Sciatic nerve (tissue), 2 donors: ENCODE results near the gene RAB6D. TPM values are rescaled to one million over a fixed set of nuclear protein-coding genes. Genes with fewer than 3 reads are reported as not detected.
"Not testable (repeated sequence)": the region's sequence is repeated elsewhere in the genome, so short reads cannot be mapped to it uniquely, and the experiment has no call there.

Experiments
- ATAC-seq: fragments of 200-7000 bp; cut with Tn5 transposase; one replicate; pipeline ENCODE4 v1.9.1; 2020; ENCODE audit warnings: mild to moderate bottlenecking, moderate library complexity
- DNase-seq: peaks from one replicate; pipeline ENCODE4 v3.0.0-alpha.2; 2020; ENCODE audit warnings: low spot score
- intact Hi-C: fragments of 100-400 bp; cut with DNase I; formaldehyde crosslinking; loops from one replicate; pipeline ENCODE4 v1.14.2; 2022
- total RNA-seq: library from RNA; stranded (reverse); fragmentation: NEBNext Ultra II Directional; extraction: Animal tissue kit (Norgen Biotek cat#: 25700); gene quantifications from one replicate; pipeline ENCODE4 v1.2.1, GENCODE V29; 2021
- donor health status: DM: no; HTN: no; CAD: no.
- donor health status: DM: no; HTN: no; CAD: no.

Gene RAB6D
- not detected for total RNA-seq

- intact Hi-C loops, ATAC-seq, DNase-seq: not testable (repeated sequence)
Observed at GRCh38 chr2:131363703-131364186, at the start of gene RAB6D. Gene RAB6D, minus strand, starts transcription at chr2:131364168. Its CDS starts 448 bp downstream, at chr2:131363720.

GRCh38 chr2:131413148-131413747 is 49.3 kb upstream of the RAB6D start:
- DNase-seq, result no peak
- intact Hi-C loops, result no loop called here
- peak; percentile 69 for ATAC-seq

GRCh38 chr2:131410173-131410572 is 46.2 kb upstream of the RAB6D start:
- intact Hi-C loops, result no loop called here

GRCh38 chr2:131408778-131409177 is 44.8 kb upstream of the RAB6D start:
- no peak for DNase-seq
- ATAC-seq, result no peak
- intact Hi-C loops, result no loop called here

More at GRCh38 chr2:131410173-131410572, 46.2 kb upstream of the RAB6D start:
- ATAC-seq (no peak), DNase-seq (no peak)

GRCh38 chr2:131408207-131408606 is 44.2 kb upstream of the RAB6D start:
- intact Hi-C loops, result no loop called here
- no peak for DNase-seq

GRCh38 chr2:131404753-131405152 is 40.8 kb upstream of the RAB6D start:
- intact Hi-C loops, result no loop called here
- no peak for DNase-seq
- no peak for ATAC-seq

More at GRCh38 chr2:131408207-131408606, 44.2 kb upstream of the RAB6D start:
- no peak for ATAC-seq

- intact Hi-C loops, result no loop called here
- DNase-seq (no peak), ATAC-seq (no peak)
Observed at GRCh38 chr2:131402320-131403039, 38.5 kb upstream of the RAB6D start.

GRCh38 chr2:131400849-131401248 is 36.9 kb upstream of the RAB6D start:
- ATAC-seq (no peak), DNase-seq (no peak)
- intact Hi-C loops, result no loop called here

GRCh38 chr2:131400441-131400840 is 36.5 kb upstream of the RAB6D start:
- intact Hi-C loops, DNase-seq, ATAC-seq: not testable (repeated sequence)

- ATAC-seq, DNase-seq, intact Hi-C loops: not testable (repeated sequence)
Observed at GRCh38 chr2:131396209-131396608, 32.2 kb upstream of the RAB6D start.

- peak; percentile 11 for ATAC-seq
- intact Hi-C loops, DNase-seq: not testable (repeated sequence)
Observed at GRCh38 chr2:131395024-131395645, 31.2 kb upstream of the RAB6D start.

- intact Hi-C loops, result no loop called here
- ATAC-seq, result peak; percentile 62
- no peak for DNase-seq
Observed at GRCh38 chr2:131394147-131394931, 30.4 kb upstream of the RAB6D start.

- ATAC-seq, intact Hi-C loops, DNase-seq: not testable (repeated sequence)
Observed at GRCh38 chr2:131391953-131392352, 28.0 kb upstream of the RAB6D start.

- ATAC-seq, intact Hi-C loops: not testable (repeated sequence)
Observed at GRCh38 chr2:131391471-131391870, 27.5 kb upstream of the RAB6D start.

GRCh38 chr2:131390495-131391130 is 26.6 kb upstream of the RAB6D start:
- DNase-seq, intact Hi-C loops, ATAC-seq: not testable (repeated sequence)

More at GRCh38 chr2:131391471-131391870, 27.5 kb upstream of the RAB6D start:
- not testable (repeated sequence) for DNase-seq

GRCh38 chr2:131389657-131390056 is 25.7 kb upstream of the RAB6D start:
- DNase-seq (no peak), ATAC-seq (no peak)
- intact Hi-C loops, result no loop called here

- ATAC-seq, intact Hi-C loops, DNase-seq: not testable (repeated sequence)
Observed at GRCh38 chr2:131388834-131389233, 24.9 kb upstream of the RAB6D start.

GRCh38 chr2:131373111-131373510 is 9.1 kb upstream of the RAB6D start:
- DNase-seq, intact Hi-C loops, ATAC-seq: not testable (repeated sequence)
